HepG2 (cell line): ENCODE measurements around the gene COX4I2. TPM values are rescaled to one million over a fixed set of nuclear protein-coding genes. Genes with fewer than 3 reads are reported as not detected.

Source experiments
- EEA1 ChIP-seq: sonication (generic); formaldehyde crosslinking; IDR thresholded peaks from 2 replicates; pipeline ENCODE4 v1.5.1; 2020; ENCODE audit warnings: mild to moderate bottlenecking, missing genetic modification reagents, borderline replicate concordance
- PAWR ChIP-seq: sonication (generic); formaldehyde crosslinking; IDR thresholded peaks from 2 replicates; pipeline ENCODE4 v1.4.0; 2020; ENCODE audit warnings: missing genetic modification reagents, mild to moderate bottlenecking, borderline replicate concordance
- SAFB2 ChIP-seq: sonication (generic); formaldehyde crosslinking; IDR thresholded peaks from 2 replicates; pipeline ENCODE4 v1.5.1; 2020; ENCODE audit warnings: missing genetic modification reagents, low read depth, mild to moderate bottlenecking, borderline replicate concordance
- SIN3B ChIP-seq: fragments of 150-350 bp; IDR thresholded peaks from 2 replicates; pipeline ENCODE4 v1.6.1; 2014; ENCODE audit warnings: low read length
- SMYD3 ChIP-seq: sonication (generic); formaldehyde crosslinking; IDR thresholded peaks from 2 replicates; pipeline ENCODE4 v1.8.1; 2023; ENCODE audit warnings: mild to moderate bottlenecking, missing genetic modification reagents
- TAF1 ChIP-seq: sonication (generic); formaldehyde crosslinking; IDR thresholded peaks from 2 replicates; pipeline ENCODE4 v1.4.0; 2020; ENCODE audit warnings: missing genetic modification reagents
- TOPORS ChIP-seq: sonication (generic); formaldehyde crosslinking; IDR thresholded peaks from 2 replicates; pipeline ENCODE4 v1.8.0; 2023; ENCODE audit warnings: mild to moderate bottlenecking, missing genetic modification reagents
- ZFP41 ChIP-seq: sonication (generic); formaldehyde crosslinking; IDR thresholded peaks from 2 replicates; pipeline ENCODE4 v1.4.0; 2020; ENCODE audit warnings: mild to moderate bottlenecking, missing genetic modification reagents, borderline replicate concordance
- ZNF230 ChIP-seq: sonication (generic); formaldehyde crosslinking; IDR thresholded peaks from 2 replicates; pipeline ENCODE4 v1.4.0; 2020; ENCODE audit warnings: mild to moderate bottlenecking, missing genetic modification reagents
- ZNF331 ChIP-seq: sonication (generic); formaldehyde crosslinking; IDR thresholded peaks from 2 replicates; pipeline ENCODE4 v1.4.0; 2020; ENCODE audit warnings: missing genetic modification reagents
- ZNF383 ChIP-seq: sonication (generic); formaldehyde crosslinking; IDR thresholded peaks from 2 replicates; pipeline ENCODE4 v1.4.0; 2020; ENCODE audit warnings: missing genetic modification reagents, mild to moderate bottlenecking, borderline replicate concordance
- ZNF446 ChIP-seq: sonication (generic); formaldehyde crosslinking; IDR thresholded peaks from 2 replicates; pipeline ENCODE4 v1.5.0; 2020; ENCODE audit warnings: mild to moderate bottlenecking, missing genetic modification reagents
- ZNF556 ChIP-seq: sonication (generic); formaldehyde crosslinking; IDR thresholded peaks from 2 replicates; pipeline ENCODE4 v1.4.0; 2020; ENCODE audit warnings: mild to moderate bottlenecking, missing genetic modification reagents, borderline replicate concordance
- ZNF644 ChIP-seq: IDR thresholded peaks from 2 replicates; pipeline ENCODE4 v1.6.1; 2016; ENCODE audit warnings: low read depth
- ZNF772 ChIP-seq: sonication (generic); formaldehyde crosslinking; IDR thresholded peaks from 2 replicates; pipeline ENCODE4 v1.5.0; 2020; ENCODE audit warnings: mild to moderate bottlenecking, missing genetic modification reagents
- ZZZ3 ChIP-seq: sonication (generic); formaldehyde crosslinking; IDR thresholded peaks from 2 replicates; pipeline ENCODE4 v1.4.0; 2020; ENCODE audit warnings: missing genetic modification reagents, mild to moderate bottlenecking, borderline replicate concordance
- polyA plus RNA-seq, 8 experiments: library from polyadenylated mRNA; depleted of rRNA in 3 of 8; stranded (reverse) in 7 of 8; unstranded in 1 of 8; fragments of >200 nt; fragmentation: Illumina TruSeq in 4 of 8; extraction: Trizol in 4 of 8; gene quantifications; 2 replicates each; pipeline versions ENCODE4 v1.2.1 to v1.2.3, GENCODE V29; 2011 to 2016; ENCODE audit warnings: low read depth in 4 of 8, missing spikeins in 1 of 8, mixed read lengths in 1 of 8; ENCODE audit not compliant: insufficient read depth in 1 of 8
- total RNA-seq, 5 experiments: library from RNA; depleted of rRNA; stranded (reverse); fragments of >200 nt; fragmentation: Illumina TruSeq; extraction: Trizol; gene quantifications; 2 replicates each; pipeline ENCODE4 v1.2.3, GENCODE V29; 2016; ENCODE audit warnings: low read depth in 1 of 5
- TF ChIP-seq, protein P1 (sequence below): sonication (generic); formaldehyde crosslinking; IDR thresholded peaks from 2 replicates; pipeline ENCODE4 v1.8.1; 2022; ENCODE audit warnings: mild to moderate bottlenecking, missing genetic modification reagents
- TF ChIP-seq, protein P2 (sequence below): sonication (generic); formaldehyde crosslinking; IDR thresholded peaks from 2 replicates; pipeline ENCODE4 v1.9.0; 2022; ENCODE audit warnings: missing genetic modification reagents, mild to moderate bottlenecking, borderline replicate concordance
- TF ChIP-seq, protein P3 (sequence below): sonication (generic); formaldehyde crosslinking; IDR thresholded peaks from 2 replicates; pipeline ENCODE4 v1.4.0; 2020; ENCODE audit warnings: missing genetic modification reagents
- TF ChIP-seq, protein P4 (sequence below): sonication (generic); formaldehyde crosslinking; IDR thresholded peaks from 2 replicates; pipeline ENCODE4 v1.4.0; 2020; ENCODE audit warnings: missing genetic modification reagents

COX4I2 gene
- total and polyA plus RNA-seq, 2 of the 13 experiments (the other 11 are each of a cell fraction or from before 2014, with no cell fraction given), result 1.1 TPM; not detected in 1

DNA sequence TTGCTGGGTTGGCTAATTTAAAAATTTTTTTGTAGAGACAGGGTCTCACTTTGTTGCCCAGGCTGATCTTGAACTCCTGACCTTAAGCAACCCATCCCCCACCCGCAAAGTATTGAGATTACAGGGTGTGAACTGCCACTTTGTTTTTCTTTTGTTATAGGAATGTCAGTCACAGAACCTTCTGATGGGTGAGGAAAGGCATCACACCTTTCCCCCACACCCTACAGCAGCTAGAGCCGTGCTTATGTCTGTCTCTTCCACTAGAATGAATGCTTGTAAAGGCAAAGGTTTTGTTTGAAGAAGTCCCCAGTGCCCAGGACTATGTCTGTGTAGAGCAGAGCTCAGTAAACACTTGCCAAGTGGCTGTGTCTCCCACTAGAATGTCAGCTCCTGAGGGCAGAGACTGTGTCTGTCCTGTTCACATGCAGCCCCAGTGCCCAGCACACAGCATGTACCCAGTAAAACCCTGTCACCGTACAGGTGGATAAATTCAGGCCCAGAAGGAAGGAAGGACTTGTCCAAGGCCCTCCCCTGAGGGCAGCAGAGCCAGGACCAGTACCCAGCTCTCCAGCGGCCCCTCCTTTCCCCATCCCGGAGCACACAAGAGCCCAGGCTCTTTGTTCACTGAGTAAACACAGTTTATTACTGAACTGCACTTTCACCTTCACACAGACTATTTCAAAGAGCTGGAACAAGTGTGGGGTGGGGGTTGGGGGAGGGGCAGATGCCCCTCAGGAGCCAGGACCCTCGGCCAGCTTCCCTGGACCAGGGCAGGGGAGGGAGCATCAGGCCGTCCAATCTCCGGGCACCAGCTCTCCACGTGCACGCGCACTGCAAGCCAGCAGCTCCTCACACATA, 26.4 kb downstream of the COX4I2 start (continued):
- TF ChIP-seq, protein P1, sequence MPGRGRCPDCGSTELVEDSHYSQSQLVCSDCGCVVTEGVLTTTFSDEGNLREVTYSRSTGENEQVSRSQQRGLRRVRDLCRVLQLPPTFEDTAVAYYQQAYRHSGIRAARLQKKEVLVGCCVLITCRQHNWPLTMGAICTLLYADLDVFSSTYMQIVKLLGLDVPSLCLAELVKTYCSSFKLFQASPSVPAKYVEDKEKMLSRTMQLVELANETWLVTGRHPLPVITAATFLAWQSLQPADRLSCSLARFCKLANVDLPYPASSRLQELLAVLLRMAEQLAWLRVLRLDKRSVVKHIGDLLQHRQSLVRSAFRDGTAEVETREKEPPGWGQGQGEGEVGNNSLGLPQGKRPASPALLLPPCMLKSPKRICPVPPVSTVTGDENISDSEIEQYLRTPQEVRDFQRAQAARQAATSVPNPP, result peak; percentile 86
- TF ChIP-seq ZFP41 (CRISPR knock-in tag) (no peak), EEA1 (CRISPR knock-in tag) (peak; percentile 26; the same call in 1 of the 2 replicates), SIN3B (0 out of 2 replicates have a peak, but pooled peaks have one; percentile 34), ZNF230 (peak; percentile 53; the same call in 1 of the 2 replicates), ZNF644 (CRISPR knock-in tag) (peak; percentile 6; the same call in 1 of the 2 replicates), ZNF446 (CRISPR knock-in tag) (no peak), ZNF556 (CRISPR knock-in tag) (peak; percentile 94), SAFB2 (peak; percentile 57; the same call in 1 of the 2 replicates), TAF1 (CRISPR knock-in tag) (peak; percentile 39; the same call in 1 of the 2 replicates), SMYD3 (CRISPR knock-in tag) (peak; percentile 96), PAWR (CRISPR knock-in tag) (no peak), TOPORS (CRISPR knock-in tag) (peak; percentile 91), ZZZ3 (peak; percentile 72; the same call in 1 of the 2 replicates), ZNF331 (CRISPR knock-in tag) (peak; percentile 58; the same call in 1 of the 2 replicates), ZNF772 (CRISPR knock-in tag) (peak; percentile 59; the same call in 1 of the 2 replicates), ZNF383 (CRISPR knock-in tag) (peak; percentile 45; the same call in 1 of the 2 replicates)
- TF ChIP-seq, protein P2, sequence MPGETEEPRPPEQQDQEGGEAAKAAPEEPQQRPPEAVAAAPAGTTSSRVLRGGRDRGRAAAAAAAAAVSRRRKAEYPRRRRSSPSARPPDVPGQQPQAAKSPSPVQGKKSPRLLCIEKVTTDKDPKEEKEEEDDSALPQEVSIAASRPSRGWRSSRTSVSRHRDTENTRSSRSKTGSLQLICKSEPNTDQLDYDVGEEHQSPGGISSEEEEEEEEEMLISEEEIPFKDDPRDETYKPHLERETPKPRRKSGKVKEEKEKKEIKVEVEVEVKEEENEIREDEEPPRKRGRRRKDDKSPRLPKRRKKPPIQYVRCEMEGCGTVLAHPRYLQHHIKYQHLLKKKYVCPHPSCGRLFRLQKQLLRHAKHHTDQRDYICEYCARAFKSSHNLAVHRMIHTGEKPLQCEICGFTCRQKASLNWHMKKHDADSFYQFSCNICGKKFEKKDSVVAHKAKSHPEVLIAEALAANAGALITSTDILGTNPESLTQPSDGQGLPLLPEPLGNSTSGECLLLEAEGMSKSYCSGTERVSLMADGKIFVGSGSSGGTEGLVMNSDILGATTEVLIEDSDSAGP (CRISPR knock-in tag), result peak; percentile 12; the same call in 1 of the 2 replicates
- TF ChIP-seq, protein P3, sequence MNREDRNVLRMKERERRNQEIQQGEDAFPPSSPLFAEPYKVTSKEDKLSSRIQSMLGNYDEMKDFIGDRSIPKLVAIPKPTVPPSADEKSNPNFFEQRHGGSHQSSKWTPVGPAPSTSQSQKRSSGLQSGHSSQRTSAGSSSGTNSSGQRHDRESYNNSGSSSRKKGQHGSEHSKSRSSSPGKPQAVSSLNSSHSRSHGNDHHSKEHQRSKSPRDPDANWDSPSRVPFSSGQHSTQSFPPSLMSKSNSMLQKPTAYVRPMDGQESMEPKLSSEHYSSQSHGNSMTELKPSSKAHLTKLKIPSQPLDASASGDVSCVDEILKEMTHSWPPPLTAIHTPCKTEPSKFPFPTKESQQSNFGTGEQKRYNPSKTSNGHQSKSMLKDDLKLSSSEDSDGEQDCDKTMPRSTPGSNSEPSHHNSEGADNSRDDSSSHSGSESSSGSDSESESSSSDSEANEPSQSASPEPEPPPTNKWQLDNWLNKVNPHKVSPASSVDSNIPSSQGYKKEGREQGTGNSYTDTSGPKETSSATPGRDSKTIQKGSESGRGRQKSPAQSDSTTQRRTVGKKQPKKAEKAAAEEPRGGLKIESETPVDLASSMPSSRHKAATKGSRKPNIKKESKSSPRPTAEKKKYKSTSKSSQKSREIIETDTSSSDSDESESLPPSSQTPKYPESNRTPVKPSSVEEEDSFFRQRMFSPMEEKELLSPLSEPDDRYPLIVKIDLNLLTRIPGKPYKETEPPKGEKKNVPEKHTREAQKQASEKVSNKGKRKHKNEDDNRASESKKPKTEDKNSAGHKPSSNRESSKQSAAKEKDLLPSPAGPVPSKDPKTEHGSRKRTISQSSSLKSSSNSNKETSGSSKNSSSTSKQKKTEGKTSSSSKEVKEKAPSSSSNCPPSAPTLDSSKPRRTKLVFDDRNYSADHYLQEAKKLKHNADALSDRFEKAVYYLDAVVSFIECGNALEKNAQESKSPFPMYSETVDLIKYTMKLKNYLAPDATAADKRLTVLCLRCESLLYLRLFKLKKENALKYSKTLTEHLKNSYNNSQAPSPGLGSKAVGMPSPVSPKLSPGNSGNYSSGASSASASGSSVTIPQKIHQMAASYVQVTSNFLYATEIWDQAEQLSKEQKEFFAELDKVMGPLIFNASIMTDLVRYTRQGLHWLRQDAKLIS (CRISPR knock-in tag), result peak; percentile 76; the same call in 1 of the 2 replicates
- TF ChIP-seq, protein P4, sequence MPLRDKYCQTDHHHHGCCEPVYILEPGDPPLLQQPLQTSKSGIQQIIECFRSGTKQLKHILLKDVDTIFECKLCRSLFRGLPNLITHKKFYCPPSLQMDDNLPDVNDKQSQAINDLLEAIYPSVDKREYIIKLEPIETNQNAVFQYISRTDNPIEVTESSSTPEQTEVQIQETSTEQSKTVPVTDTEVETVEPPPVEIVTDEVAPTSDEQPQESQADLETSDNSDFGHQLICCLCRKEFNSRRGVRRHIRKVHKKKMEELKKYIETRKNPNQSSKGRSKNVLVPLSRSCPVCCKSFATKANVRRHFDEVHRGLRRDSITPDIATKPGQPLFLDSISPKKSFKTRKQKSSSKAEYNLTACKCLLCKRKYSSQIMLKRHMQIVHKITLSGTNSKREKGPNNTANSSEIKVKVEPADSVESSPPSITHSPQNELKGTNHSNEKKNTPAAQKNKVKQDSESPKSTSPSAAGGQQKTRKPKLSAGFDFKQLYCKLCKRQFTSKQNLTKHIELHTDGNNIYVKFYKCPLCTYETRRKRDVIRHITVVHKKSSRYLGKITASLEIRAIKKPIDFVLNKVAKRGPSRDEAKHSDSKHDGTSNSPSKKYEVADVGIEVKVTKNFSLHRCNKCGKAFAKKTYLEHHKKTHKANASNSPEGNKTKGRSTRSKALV (CRISPR knock-in tag), result peak; percentile 67; the same call in 1 of the 2 replicates
